Measurements from ENCODE around the gene IL1RN.

IL1RN gene

GRCh38 chr2:113149553-113150257 lies 22.3 kb downstream of the IL1RN start:
- Histone ChIP-seq H3K4me3 (ENCODE audit: low read length) (no peak overlapping the region), H3K4me1 (ENCODE audit: control insufficient read depth, insufficient read depth, low read length) (no peaks in the 10 kb centered on the region), H3K9ac (ENCODE audit: low read depth, low read length) (no peak overlapping the region), H3K9me3 (replicated peaks; ENCODE audit: low read length) (no peaks in the 10 kb centered on the region), H3K36me3 (ENCODE audit: insufficient read depth, low read length) (no peaks in the 10 kb centered on the region), H3K4me2 (ENCODE audit: low read length) (no peak overlapping the region), H3K27me3 (ENCODE audit: control insufficient read depth, insufficient read depth, low read length) (peaks cover 10% of the 10 kb centered on the region)

GRCh38 chr2:113150258-113150601 lies 22.8 kb downstream of the IL1RN start:
- Histone ChIP-seq H3K4me1 (ENCODE audit: control insufficient read depth, insufficient read depth, low read length) (no peaks in the 10 kb centered on the region), H3K27me3 (ENCODE audit: control insufficient read depth, insufficient read depth, low read length) (peaks cover 10% of the 10 kb centered on the region), H3K9me3 (replicated peaks; ENCODE audit: low read length) (no peaks in the 10 kb centered on the region), H3K4me2 (ENCODE audit: low read length) (no peak overlapping the region), H3K9ac (ENCODE audit: low read depth, low read length) (no peak overlapping the region), H3K4me3 (ENCODE audit: low read length) (no peak overlapping the region), H3K36me3 (ENCODE audit: insufficient read depth, low read length) (no peaks in the 10 kb centered on the region)

GRCh38 chr2:113155331-113155730 lies 27.9 kb downstream of the IL1RN start:
- Histone ChIP-seq H3K27me3 (ENCODE audit: control insufficient read depth, insufficient read depth, low read length) (no peaks in the 10 kb centered on the region), H3K4me2 (ENCODE audit: low read length) (no peak overlapping the region), H3K9me3 (replicated peaks; ENCODE audit: low read length) (no peaks in the 10 kb centered on the region), H3K4me1 (ENCODE audit: control insufficient read depth, insufficient read depth, low read length) (peaks cover 26% of the 10 kb centered on the region), H3K4me3 (ENCODE audit: low read length) (no peak overlapping the region), H3K9ac (ENCODE audit: low read depth, low read length) (no peak overlapping the region), H3K36me3 (ENCODE audit: insufficient read depth, low read length) (no peaks in the 10 kb centered on the region)

- peaks cover 26% of the 10 kb centered on the region for H3K4me1 ChIP-seq (ENCODE audit: control insufficient read depth, insufficient read depth, low read length)
- H3K4me2 ChIP-seq (ENCODE audit: low read length): peak overlapping the region; percentile 75
- H3K4me3 ChIP-seq (ENCODE audit: low read length): peak overlapping the region; percentile 62
- H3K36me3 ChIP-seq (ENCODE audit: insufficient read depth, low read length): no peaks in the 10 kb centered on the region
- H3K27me3 ChIP-seq (ENCODE audit: control insufficient read depth, insufficient read depth, low read length): no peaks in the 10 kb centered on the region
- H3K9ac ChIP-seq (ENCODE audit: low read depth, low read length): peak overlapping the region; percentile 18
- H3K9me3 ChIP-seq (replicated peaks; ENCODE audit: low read length): no peaks in the 10 kb centered on the region
These were observed 29.1 kb downstream of the IL1RN start for GRCh38 chr2:113156278-113157117.

GRCh38 chr2:113157118-113157896 lies 29.9 kb downstream of the IL1RN start:
- peak overlapping the region; percentile 73 for H3K9ac ChIP-seq (ENCODE audit: low read depth, low read length)
- H3K4me3 ChIP-seq (ENCODE audit: low read length): peak overlapping the region; percentile 75
- H3K4me2 ChIP-seq (ENCODE audit: low read length): peak overlapping the region; percentile 94
- no peaks in the 10 kb centered on the region for H3K9me3 ChIP-seq (replicated peaks; ENCODE audit: low read length)
- H3K4me1 ChIP-seq (ENCODE audit: control insufficient read depth, insufficient read depth, low read length): peaks cover 26% of the 10 kb centered on the region
- no peaks in the 10 kb centered on the region for H3K36me3 ChIP-seq (ENCODE audit: insufficient read depth, low read length)
- H3K27me3 ChIP-seq (ENCODE audit: control insufficient read depth, insufficient read depth, low read length): no peaks in the 10 kb centered on the region

GRCh38 chr2:113157897-113158753 lies 30.7 kb downstream of the IL1RN start:
- H3K4me2 ChIP-seq (ENCODE audit: low read length): peak overlapping the region; percentile 94
- H3K36me3 ChIP-seq (ENCODE audit: insufficient read depth, low read length): no peaks in the 10 kb centered on the region
- H3K4me3 ChIP-seq (ENCODE audit: low read length): peak overlapping the region; percentile 75
- H3K4me1 ChIP-seq (ENCODE audit: control insufficient read depth, insufficient read depth, low read length): peaks cover 26% of the 10 kb centered on the region
- H3K9me3 ChIP-seq (replicated peaks; ENCODE audit: low read length): no peaks in the 10 kb centered on the region
- no peaks in the 10 kb centered on the region for H3K27me3 ChIP-seq (ENCODE audit: control insufficient read depth, insufficient read depth, low read length)
- peak overlapping the region; percentile 73 for H3K9ac ChIP-seq (ENCODE audit: low read depth, low read length)

GRCh38 chr2:113158884-113159553 lies 31.6 kb downstream of the IL1RN start:
- peak overlapping the region; percentile 94 for H3K4me2 ChIP-seq (ENCODE audit: low read length)
- no peaks in the 10 kb centered on the region for H3K27me3 ChIP-seq (ENCODE audit: control insufficient read depth, insufficient read depth, low read length)
- peaks cover 26% of the 10 kb centered on the region for H3K4me1 ChIP-seq (ENCODE audit: control insufficient read depth, insufficient read depth, low read length)
- H3K9ac ChIP-seq (ENCODE audit: low read depth, low read length): peak overlapping the region; percentile 51
- no peaks in the 10 kb centered on the region for H3K36me3 ChIP-seq (ENCODE audit: insufficient read depth, low read length)
- no peaks in the 10 kb centered on the region for H3K9me3 ChIP-seq (replicated peaks; ENCODE audit: low read length)
- no peak overlapping the region for H3K4me3 ChIP-seq (ENCODE audit: low read length)

GRCh38 chr2:113160248-113160647 lies 32.9 kb downstream of the IL1RN start:
- no peak overlapping the region for H3K4me3 ChIP-seq (ENCODE audit: low read length)

GRCh38 chr2:113160962-113161361 lies 33.6 kb downstream of the IL1RN start:
- no peaks in the 10 kb centered on the region for H3K36me3 ChIP-seq (ENCODE audit: insufficient read depth, low read length)
- H3K4me2 ChIP-seq (ENCODE audit: low read length): no peak overlapping the region
- H3K27me3 ChIP-seq (ENCODE audit: control insufficient read depth, insufficient read depth, low read length): no peaks in the 10 kb centered on the region
- no peaks in the 10 kb centered on the region for H3K9me3 ChIP-seq (replicated peaks; ENCODE audit: low read length)
- peaks cover 26% of the 10 kb centered on the region for H3K4me1 ChIP-seq (ENCODE audit: control insufficient read depth, insufficient read depth, low read length)
- no peak overlapping the region for H3K4me3 ChIP-seq (ENCODE audit: low read length)
- no peak overlapping the region for H3K9ac ChIP-seq (ENCODE audit: low read depth, low read length)

More at GRCh38 chr2:113160248-113160647, 32.9 kb downstream of the IL1RN start:
- H3K4me2 ChIP-seq (ENCODE audit: low read length): no peak overlapping the region
- peaks cover 26% of the 10 kb centered on the region for H3K4me1 ChIP-seq (ENCODE audit: control insufficient read depth, insufficient read depth, low read length)
- H3K27me3 ChIP-seq (ENCODE audit: control insufficient read depth, insufficient read depth, low read length): no peaks in the 10 kb centered on the region
- no peaks in the 10 kb centered on the region for H3K36me3 ChIP-seq (ENCODE audit: insufficient read depth, low read length)
- H3K9ac ChIP-seq (ENCODE audit: low read depth, low read length): no peak overlapping the region
- H3K9me3 ChIP-seq (replicated peaks; ENCODE audit: low read length): no peaks in the 10 kb centered on the region

- no peak overlapping the region for H3K4me3 ChIP-seq (ENCODE audit: low read length)
- no peaks in the 10 kb centered on the region for H3K27me3 ChIP-seq (ENCODE audit: control insufficient read depth, insufficient read depth, low read length)
- no peaks in the 10 kb centered on the region for H3K9me3 ChIP-seq (replicated peaks; ENCODE audit: low read length)
- no peak overlapping the region for H3K4me2 ChIP-seq (ENCODE audit: low read length)
- H3K36me3 ChIP-seq (ENCODE audit: insufficient read depth, low read length): no peaks in the 10 kb centered on the region
- no peak overlapping the region for H3K9ac ChIP-seq (ENCODE audit: low read depth, low read length)
- H3K4me1 ChIP-seq (ENCODE audit: control insufficient read depth, insufficient read depth, low read length): peaks cover 21% of the 10 kb centered on the region
These were observed 34.8 kb downstream of the IL1RN start for GRCh38 chr2:113162173-113162572.
